NCI-H146 (cell line): ENCODE results near the gene NGRN.
A peak's percentile ranks its signal among the peaks of the same experiment; 100 is the strongest.

ENCODE experiments used
- DNase-seq: peaks from one replicate; lab custom pipeline; 2025; lab: John Stamatoyannopoulos, UW

The NGRN gene

DNA sequence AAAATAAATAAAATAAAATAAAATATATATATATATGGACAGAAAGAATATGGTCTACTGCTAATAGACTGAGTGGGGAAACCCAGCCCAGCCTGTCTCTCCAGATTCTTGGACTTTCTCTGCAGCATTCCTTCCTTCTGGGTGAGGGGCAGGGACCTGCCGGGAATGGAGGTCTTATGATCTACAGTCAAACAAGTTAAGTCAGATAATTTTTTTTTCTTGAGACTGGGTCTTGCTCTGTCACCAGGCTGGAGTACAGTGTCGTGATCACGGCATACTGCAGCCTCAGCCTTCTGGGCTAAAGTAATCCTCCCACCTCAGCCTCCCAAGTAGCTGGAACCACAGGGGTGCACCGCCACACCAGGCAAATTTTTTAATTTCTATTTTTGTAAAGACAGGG, 53.1 kb downstream of the NGRN start:
- no peak for DNase-seq

DNA sequence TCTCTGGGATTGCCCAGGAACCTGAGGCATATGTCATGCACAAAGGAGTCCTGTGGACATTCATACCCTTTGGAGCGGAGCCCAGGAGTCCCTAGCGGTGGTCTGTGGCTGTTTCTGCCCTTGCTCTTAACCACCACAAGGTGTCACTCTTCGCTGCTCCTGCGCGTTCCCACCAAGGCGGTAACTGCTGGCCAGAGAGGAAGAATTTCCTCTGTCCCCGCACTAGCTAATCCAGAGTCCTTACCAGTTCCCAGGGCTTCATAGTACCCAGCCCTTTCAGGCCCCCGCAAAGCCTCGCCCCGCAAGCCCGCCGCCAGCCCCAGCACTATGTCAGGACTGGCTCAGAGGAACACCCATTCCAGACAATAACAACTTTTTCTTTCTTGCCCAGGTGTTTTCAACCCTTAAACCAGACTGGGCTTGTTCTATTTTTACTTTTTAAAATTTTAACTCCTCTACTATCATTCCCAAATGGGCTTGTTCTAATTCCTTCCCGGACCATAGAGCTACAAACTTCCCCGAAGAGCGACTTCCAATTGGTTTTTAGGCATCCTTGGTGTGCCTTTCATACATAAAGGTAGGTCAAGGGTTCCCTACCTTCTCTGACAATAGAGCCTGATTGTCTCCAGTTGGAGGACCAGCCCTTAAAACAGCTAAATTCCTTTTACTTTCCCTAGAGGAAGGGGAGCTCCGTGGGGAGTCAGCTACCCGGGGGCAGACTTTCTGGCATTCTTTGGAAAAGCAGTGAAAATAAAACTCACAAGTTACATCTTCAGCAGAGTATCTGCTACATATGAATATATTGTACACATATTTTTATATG, 54.8 kb downstream of the NGRN start:
- DNase-seq = peak; percentile 72

DNA sequence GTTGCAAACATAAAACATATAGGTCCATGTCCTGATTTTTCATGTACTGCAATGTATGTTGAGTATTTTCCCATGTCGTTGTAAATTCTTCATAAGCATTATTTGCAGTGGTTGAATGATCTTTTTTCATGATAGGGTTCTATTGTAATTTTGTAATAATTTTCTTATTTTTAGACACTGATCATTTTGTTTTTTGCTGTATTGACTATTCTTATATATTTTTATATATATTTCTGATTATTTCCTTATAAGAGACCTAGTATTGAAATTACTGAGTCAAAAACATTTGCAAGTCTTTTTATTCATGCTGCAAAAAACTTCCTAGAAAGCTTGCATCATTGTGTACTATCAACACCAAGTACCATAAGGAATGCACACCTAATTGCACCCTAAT, 55.4 kb downstream of the NGRN start:
- no peak for DNase-seq
